ENCODE measurements around the gene STK16.
"Not testable (repeated sequence)": the region's sequence is repeated elsewhere in the genome, so short reads cannot be mapped to it uniquely, and the experiment has no call there.

The STK16 gene

DNA sequence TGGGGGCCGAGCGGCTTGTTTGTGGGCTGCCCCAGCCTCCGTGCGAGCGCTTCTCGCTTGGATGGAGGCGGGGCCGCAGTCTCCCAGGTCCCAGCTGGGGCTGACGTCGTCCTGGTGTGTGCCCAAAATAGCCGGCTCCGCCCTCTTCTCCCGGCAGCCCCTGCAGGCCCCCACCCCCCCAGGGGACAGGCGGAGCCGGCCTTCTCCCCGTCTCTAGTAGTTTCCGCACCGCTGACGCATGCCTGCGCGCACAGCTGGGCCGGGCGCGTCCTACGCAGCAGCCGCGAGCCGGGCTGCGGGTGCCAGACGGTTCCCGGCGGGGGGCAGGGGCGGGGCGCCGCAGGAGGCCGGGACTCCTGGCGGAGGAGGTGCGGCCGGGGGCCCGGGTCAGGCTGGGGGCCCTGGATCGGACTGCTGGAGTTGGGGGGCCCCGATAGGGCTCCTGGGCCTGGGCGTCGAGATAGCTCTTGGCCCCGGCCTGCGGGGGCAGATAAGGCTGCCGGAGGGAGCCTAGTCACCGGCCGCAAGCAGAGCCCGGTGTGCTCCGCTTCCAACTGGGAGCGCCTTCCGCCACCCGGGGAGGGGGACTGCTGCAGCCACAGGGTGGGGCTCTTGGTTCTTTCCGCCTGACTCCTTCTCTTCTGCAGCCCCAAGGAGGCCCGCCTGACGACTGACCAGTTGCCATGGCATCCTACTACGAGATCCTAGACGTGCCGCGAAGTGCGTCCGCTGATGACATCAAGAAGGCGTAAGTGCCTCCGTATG, 34.1 kb downstream of the STK16 start, which contains the start of gene DNAJB2:
Gene DNAJB2, plus strand, starts transcription at position 216 of the 765 bp plus-strand sequence. Its CDS starts 468 bp downstream, at position 684.
- TF ChIP-seq ZNF274 (IDR thresholded peaks at IDR 0.05; ENCODE audit: low read depth, low read length): no peak
- H3K4me3 ChIP-seq (ENCODE audit: low read length): peak within 1 kb of the TSS; percentile 77

DNA sequence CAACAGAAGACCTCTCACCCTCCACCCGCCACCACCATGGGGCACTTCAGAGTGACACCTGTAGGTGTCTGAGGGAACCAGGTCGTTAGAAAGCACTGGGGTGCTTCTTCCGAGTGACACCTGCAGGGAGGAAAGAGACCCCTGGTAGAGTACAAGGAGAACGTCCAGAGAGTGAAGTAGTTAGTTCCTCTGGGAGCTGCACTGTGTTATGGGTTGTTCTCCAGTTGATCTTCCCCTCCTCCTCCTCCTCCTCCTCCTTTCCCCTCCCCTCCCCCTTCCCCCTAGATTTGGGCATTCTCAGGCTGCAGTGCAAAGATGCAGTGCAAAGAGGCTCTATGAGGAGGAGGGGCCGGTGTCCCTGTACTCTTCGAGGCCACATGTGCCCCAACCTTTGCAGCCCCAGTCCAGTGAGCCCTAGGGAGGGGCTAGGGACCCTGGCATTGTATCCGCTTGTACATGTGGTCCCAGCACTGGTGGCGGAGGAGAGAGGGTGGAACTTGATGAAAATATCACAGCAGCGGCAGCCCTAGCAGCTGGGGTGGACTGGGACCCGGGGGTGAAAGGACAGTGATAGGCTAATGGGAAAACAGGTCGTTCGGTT, 34.7 kb downstream of the STK16 start:
- no peak for TF ChIP-seq ZNF274 (IDR thresholded peaks at IDR 0.05; ENCODE audit: low read depth, low read length)
- H3K4me3 ChIP-seq (ENCODE audit: low read length): peak overlapping the region; percentile 77

- TF ChIP-seq ZNF274 (IDR thresholded peaks at IDR 0.05; ENCODE audit: low read depth, low read length): no peak
- no peak overlapping the region for H3K4me3 ChIP-seq (ENCODE audit: low read length)
Measured at GRCh38 chr2:219280651-219281050, 35.4 kb downstream of the STK16 start.

- H3K4me3 ChIP-seq (ENCODE audit: low read length): no peak overlapping the region
- no peak for TF ChIP-seq ZNF274 (IDR thresholded peaks at IDR 0.05; ENCODE audit: low read depth, low read length)
Measured at GRCh38 chr2:219281588-219281987, 36.3 kb downstream of the STK16 start.

- TF ChIP-seq ZNF274 (IDR thresholded peaks at IDR 0.05; ENCODE audit: low read depth, low read length): no peak
- no peak overlapping the region for H3K4me3 ChIP-seq (ENCODE audit: low read length)
Measured at GRCh38 chr2:219282375-219282774, 37.1 kb downstream of the STK16 start.

DNA sequence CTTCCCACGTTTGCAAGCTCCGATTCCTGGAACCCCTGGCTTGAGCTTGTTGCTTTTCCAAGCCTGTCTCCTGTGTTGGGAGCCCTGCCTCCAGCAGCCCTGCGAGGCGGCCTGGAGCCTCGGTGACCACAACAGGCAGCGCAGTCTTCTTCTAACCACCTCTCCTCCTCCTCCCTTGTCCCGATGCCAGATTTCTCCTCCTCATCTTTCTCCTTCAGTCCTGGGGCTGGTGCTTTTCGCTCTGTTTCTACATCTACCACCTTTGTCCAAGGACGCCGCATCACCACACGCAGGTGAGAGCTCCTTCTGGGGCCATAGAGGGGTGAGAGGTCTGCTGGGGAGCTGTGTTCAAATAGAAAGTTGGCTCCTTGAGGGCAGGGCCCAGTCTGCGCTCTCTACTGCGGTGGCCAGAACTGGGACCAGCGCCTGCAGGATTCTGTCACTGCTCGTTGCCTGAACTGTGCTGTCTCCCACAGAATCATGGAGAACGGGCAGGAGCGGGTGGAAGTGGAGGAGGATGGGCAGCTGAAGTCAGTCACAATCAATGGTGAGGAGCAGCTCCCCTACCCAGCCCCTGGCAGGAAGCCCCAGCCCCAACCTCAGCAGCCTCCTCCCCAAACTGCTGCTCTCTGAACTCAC, 37.8 kb downstream of the STK16 start:
- TF ChIP-seq ZNF274 (IDR thresholded peaks at IDR 0.05; ENCODE audit: low read depth, low read length): no peak

GRCh38 chr2:219284501-219285372, 39.5 kb downstream of the STK16 start:
- H3K4me3 ChIP-seq (ENCODE audit: low read length): no peak overlapping the region
- TF ChIP-seq ZNF274 (IDR thresholded peaks at IDR 0.05; ENCODE audit: low read depth, low read length): no peak

More for the DNA sequence above, 37.8 kb downstream of the STK16 start:
- no peak overlapping the region for H3K4me3 ChIP-seq (ENCODE audit: low read length)

- TF ChIP-seq ZNF274 (IDR thresholded peaks at IDR 0.05; ENCODE audit: low read depth, low read length): no peak
- no peak overlapping the region for H3K4me3 ChIP-seq (ENCODE audit: low read length)
Measured at GRCh38 chr2:219285373-219285735, 40.1 kb downstream of the STK16 start.

DNA sequence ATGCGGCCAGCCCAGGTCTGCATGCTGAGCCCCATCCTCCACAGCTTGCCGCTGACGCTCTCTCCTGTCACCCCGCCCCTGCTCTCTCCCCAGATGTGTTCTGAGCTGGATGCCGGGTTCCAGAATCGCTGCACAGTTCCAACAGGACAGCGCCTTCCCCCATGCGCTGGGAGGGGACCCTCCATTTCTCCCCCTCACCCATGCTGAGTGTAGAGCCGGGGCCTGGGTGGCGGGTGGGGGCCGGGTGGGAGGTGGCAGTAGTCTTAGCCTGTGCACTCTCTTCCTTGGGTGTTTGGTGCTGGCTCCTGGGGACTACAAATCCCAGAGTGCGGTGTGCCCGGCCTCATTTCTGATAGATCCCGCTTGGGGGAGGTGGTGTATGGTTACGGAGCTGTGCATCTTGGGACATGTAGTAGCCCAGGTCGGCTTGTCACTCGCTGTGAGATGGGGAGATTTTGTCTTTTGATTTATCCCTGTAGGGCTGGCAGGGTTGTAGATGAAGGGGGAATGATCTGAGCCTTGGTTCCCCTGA, 40.7 kb downstream of the STK16 start:
- no peak for TF ChIP-seq ZNF274 (IDR thresholded peaks at IDR 0.05; ENCODE audit: low read depth, low read length)
- H3K4me3 ChIP-seq (ENCODE audit: low read length): no peak overlapping the region

GRCh38 chr2:219286436-219287115, 41.3 kb downstream of the STK16 start:
- no peak for TF ChIP-seq ZNF274 (IDR thresholded peaks at IDR 0.05; ENCODE audit: low read depth, low read length)
- H3K4me3 ChIP-seq (ENCODE audit: low read length): no peak overlapping the region

DNA sequence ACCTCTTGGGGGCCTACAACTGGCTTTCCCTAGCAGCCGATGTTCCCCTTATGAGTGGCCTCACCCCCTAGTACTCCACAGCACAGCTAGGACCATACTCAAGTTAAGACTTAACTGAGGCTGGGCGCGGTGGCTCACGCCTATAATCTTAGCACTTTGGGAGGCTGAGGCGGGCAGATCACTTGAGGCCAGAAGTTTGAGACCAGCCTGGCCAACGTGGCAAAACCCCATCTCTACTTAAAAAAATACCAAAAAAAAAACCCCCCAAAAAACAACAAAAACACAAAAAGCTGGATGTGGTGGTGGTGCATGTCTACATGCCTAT, 41.8 kb downstream of the STK16 start:
- not testable (repeated sequence) for H3K4me3 ChIP-seq (ENCODE audit: low read length)

DNA sequence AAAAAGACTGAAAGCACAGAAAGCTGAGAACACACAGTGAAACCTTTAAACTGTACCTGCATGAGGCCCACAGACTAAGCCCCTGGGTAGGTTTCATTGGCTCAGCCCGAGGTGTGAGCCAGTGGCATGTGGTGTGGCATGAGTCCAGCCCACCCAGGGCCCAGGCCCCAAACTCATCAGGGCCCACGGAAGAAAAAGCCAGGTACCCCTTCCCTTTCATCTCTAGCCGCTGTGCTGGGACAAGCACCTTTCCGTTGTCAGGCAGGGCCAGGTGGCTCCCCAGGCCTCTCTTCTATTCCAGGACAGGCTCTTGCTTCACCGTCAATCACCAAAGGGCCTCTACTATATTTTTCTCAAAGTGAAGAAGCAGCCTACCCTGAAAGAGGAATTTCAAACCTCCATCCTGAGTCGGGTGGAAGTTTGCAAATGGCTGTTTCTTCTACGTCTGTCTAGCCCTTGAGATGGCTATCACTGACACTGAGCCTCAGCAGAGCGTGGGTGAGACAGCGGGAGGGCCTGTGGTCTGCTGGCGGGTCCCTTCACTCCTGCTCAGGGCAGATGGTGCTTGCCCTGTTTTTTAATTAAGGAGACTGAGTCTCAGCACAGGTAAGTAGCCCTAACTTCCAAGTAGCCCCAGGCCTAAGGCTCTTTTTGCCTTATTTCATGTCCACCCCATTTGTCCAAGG, 42.4 kb downstream of the STK16 start:
- TF ChIP-seq ZNF274 (IDR thresholded peaks at IDR 0.05; ENCODE audit: low read depth, low read length): no peak
- no peak overlapping the region for H3K4me3 ChIP-seq (ENCODE audit: low read length)

GRCh38 chr2:219289195-219289536, 43.9 kb downstream of the STK16 start:
- TF ChIP-seq ZNF274 (IDR thresholded peaks at IDR 0.05; ENCODE audit: low read depth, low read length): no peak
- H3K4me3 ChIP-seq (ENCODE audit: low read length): no peak overlapping the region
